Iris pigment epithelial cell (primary cell): ENCODE results near the gene ANKIB1.
"Not testable (repeated sequence)": the region's sequence is repeated elsewhere in the genome, so short reads cannot be mapped to it uniquely, and the experiment has no call there.

Experiments used
- DNase-seq: peaks from one replicate; pipeline ENCODE4 v3.0.0-alpha.2; 2011; ENCODE audit warnings: low read depth

ANKIB1 gene

DNA sequence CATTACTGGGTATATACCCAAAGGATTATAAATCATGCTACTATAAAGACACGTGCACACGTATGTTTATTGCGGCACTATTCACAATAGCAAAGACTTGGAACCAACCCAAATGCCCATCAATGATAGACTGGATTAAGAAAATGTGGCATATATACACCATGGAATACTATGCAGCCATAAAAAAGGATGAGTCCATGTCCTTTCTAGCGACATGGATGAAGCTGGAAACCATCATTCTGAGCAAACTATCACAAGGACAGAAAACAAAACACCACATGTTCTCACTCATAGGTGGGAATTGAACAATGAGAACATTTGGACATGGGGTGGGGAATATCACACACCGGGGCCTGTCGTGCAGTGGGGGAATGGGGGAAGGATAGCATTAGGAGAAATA lies 164.4 kb downstream of the ANKIB1 start:
- not testable (repeated sequence) for DNase-seq

GRCh38 chr7:92412745-92413144 lies 167.0 kb downstream of the ANKIB1 start:
- DNase-seq = no peak

- DNase-seq = no peak
Measured at GRCh38 chr7:92413550-92413949, 167.8 kb downstream of the ANKIB1 start.

DNA sequence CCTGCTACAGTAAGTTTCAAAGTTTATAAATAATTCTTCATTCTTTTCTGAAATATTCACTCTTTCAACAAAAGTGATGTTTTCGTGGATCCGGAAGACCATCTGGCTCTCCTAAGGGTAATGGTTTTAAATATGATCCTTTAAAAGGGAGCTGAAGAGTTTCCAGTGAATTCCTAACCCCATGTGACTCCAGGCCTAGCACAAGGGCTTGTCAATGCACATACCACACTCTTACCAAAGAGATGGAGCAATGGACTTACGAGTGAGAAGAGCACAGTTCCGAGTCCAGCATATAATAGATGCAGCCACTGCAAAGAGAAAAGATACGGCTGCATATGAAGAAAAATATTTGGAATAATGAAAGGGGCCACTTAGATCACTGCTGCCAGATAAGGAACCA lies 169.5 kb downstream of the ANKIB1 start:
- no peak for DNase-seq

- DNase-seq = no peak
Measured at GRCh38 chr7:92417913-92418312, 172.1 kb downstream of the ANKIB1 start.

DNA sequence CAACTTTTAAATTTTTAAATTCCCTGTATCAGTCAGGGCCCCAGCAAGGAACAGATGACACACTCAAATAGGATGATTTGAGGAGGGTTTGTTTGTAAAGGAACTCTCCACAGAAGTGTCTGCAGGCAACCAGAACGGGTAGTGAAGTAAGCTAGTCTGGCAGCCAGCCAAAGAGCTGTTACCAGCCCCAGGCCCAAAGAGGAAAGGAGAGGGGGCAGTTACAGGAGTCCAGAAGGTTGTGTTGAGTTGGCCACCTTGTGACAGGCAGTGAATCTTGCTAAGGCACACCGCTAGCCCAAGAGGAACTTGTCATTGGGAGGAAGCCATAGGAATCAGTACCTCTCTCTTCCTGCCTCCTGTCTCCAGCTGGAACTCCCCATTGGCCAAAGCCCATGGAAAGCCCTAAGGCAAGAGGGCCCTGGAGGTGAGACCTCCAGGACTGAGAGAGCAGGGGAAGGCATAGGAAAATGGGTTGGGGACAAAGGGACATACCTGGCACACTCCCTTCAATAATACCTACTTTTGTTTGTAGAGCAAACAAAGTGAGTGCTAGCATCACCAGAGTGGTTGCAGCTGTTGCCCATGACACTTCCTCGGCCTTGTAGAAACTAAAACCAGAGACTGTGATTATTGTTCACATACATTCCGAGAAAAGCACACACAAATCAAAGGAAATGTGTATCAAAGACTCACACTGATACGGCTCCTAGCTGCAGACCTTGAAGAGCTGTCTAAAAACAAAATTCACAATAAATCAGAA lies 176.1 kb downstream of the ANKIB1 start:
- no peak for DNase-seq

DNA sequence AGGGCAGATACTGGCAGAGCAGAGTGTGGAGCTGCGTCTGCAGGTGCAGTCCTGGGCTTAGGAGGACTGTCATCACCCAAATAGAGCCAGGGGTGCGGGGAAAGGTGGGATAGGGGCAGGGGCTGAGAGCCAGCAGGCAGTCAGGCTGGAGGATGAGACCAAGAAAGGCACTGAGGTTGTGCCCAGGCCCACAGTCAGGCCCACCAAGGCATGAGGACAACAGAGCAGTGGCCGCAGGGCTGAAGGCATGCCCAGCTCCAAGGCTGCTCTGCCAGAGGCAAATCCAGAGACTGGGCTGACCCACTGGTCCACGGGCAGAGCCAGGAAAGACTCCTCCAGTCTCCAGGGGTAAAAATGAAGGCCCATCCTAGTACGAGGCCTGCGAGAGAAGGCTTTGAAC lies 177.2 kb downstream of the ANKIB1 start:
- DNase-seq = no peak

GRCh38 chr7:92423710-92424131 lies 177.9 kb downstream of the ANKIB1 start:
- DNase-seq = no peak

DNA sequence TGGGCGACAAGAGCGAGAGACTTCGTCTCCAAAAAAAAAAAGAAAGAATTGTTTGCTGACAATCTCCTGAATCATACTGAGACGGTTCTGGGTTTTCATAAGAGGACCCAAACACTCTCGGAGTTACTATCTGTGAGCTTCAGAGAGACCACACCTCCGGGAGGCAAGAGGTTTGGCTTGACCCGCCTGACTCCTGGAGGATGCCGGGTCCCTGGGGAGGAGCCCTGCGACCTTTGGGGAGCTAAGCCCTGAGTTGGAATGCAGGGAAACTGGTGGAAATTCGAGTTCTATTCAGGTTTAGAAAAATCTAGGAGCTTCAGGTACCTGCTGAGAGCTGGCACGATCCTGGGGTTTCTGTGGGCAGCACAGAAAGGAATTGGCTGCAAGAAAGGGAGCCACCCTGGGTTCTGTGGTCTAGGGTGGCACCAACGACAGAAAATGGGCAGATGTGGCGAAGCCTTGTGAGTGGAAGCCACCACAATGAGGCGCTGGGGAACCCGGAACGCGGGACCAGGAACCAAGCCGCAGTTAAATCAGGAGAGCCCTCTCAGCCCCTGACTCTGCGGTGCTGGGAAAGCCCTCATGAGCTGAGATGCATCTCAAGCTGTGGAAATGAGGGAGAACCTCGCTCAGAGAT lies 179.7 kb downstream of the ANKIB1 start:
- no peak for DNase-seq

GRCh38 chr7:92427193-92427592 lies 181.4 kb downstream of the ANKIB1 start:
- no peak for DNase-seq

DNA sequence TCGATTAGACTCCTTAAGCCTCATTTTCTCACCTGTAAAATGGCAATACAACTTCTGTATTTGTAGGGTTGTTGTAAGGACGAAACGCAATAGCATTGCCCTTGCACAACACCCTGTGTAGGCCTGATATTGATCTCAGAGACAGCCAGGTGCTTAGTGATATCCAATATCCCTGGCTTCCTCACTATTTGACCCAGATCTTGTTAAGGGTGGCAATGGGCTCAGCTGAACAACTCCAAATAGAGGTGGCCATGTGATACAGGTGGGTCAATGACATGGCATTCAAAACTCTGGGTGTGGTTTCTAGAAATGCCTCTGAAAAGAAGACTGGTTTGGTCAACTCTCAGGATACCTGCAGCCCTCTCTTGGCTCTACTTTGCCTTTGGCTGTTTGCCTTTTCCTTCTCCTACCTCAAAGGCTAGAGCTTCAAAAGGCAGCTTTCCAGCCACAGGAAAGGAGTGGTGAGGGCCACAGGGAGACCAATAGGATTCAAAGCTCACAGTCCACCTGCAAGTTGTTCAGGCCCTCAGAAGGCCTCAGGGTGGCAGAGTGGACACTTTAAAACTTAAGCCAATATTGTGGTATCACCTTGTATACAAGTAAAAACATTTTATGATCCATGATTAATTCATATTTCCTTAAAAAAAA lies 186.6 kb downstream of the ANKIB1 start:
- no peak for DNase-seq

GRCh38 chr7:92433019-92433418 lies 187.2 kb downstream of the ANKIB1 start:
- no peak for DNase-seq

- DNase-seq = no peak
Measured at GRCh38 chr7:92435542-92435941, 189.8 kb downstream of the ANKIB1 start.

- peak; percentile 12 for DNase-seq
Measured at GRCh38 chr7:92436612-92437445, 191.1 kb downstream of the ANKIB1 start.

DNA sequence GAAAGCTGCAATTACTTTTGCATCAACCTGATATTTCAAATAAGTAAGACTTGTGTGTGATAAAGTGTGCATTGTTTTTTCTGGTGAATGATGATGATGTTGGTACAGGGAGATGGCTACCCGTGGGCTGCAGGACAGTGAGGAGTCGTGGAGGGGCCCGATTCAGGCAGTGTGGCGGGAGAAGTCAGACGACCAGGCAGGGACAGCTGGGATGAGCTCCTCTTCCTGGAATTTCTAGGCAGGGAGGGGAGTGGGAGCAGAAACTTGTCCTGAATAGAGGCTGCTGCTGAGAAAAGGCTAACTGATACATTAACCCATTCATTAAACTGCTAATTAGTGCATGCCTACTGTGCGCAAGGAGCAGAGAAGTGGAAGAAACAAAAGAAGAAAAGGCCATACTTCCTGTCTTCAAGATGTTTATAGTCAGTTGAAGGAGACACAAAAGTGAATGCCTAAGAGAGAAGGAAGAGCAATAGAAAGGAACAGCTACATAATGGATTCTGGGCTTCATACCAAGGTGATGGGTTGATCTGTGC lies 192.2 kb downstream of the ANKIB1 start:
- no peak for DNase-seq

- DNase-seq = not testable (repeated sequence)
Measured at GRCh38 chr7:92442720-92443119, 196.9 kb downstream of the ANKIB1 start.

DNA sequence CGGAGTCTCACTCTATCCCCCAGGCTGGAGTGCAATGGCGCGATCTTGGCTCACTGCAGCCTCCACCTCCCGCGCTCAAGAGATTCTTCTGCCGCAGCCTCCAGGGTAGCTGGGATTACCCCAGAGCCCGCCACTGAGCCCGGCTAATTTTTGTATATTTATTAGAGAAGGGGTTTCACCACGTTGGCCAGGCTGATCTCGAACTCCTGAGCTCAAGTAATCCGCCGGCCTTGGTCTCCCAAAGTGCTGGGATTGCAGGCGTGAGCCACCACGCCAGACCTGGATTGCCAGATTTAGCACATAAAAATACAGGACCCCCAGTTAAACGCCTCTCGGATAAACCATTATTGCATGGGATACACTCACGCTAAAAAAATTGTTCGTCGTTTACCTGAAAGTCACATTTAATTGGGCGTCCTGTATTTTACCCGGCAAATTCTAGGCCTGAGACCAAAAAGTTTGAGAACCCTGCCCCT lies 201.1 kb downstream of the ANKIB1 start:
- DNase-seq = no peak

- DNase-seq = peak; percentile 90
Measured at GRCh38 chr7:92447345-92448204, 201.8 kb downstream of the ANKIB1 start, which contains the start of gene GATAD1. Gene GATAD1 (plus strand): TSS chr7:92447482. CDS start chr7:92447730, 248 bp downstream.

DNA sequence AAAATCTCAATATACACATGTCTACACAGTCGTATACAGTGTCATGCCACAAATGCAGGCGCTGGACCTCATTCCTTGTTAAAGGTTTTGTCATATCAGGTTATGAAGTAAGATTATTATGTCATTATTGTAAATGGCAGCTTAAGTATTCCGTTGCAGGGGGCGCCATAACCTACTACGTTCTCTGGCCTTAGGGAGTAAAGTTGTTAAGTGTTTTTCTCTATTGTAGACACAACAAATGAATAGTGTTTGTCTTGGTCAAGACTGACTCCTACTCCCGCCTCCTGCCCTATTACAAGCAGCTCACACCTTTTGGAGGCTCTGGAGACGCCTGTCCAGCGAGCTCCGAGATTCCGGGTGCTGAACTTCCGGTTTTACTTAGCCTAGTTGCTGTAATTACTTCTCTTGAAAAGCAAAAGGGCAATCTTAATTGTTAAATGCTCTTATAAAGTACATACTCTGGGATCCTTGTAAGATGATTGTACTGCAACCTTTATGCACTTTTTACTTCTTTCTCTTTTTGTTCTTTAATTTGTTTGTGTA lies 202.5 kb downstream of the ANKIB1 start:
- peak; percentile 73 for DNase-seq
